Erythroblast (primary cell): Measurements from ENCODE around the gene MOCOS.

Experiments
- GATA1 ChIP-seq: IDR thresholded peaks from 2 replicates; pipeline ENCODE4 v1.6.1; 2011; ENCODE audit warnings: low read depth, mild to moderate bottlenecking, control low read depth, low read length, moderate library complexity
- POLR2A ChIP-seq: IDR thresholded peaks from 2 replicates; pipeline ENCODE4 v1.6.1; 2011; ENCODE audit warnings: mild to moderate bottlenecking, low read length

- TF ChIP-seq POLR2A (no peak), GATA1 (no peak)
Observed at GRCh38 chr18:36301884-36302283, 114.6 kb downstream of the MOCOS start.
